Neutrophil (primary cell): ENCODE data around the gene GORASP1.

ENCODE experiments used
- H3K27ac ChIP-seq: fragments of 200-600 bp; sonication (generic); 2 replicates; pipeline ENCODE4 v1.5.1; 2016; ENCODE audit warnings: mild to moderate bottlenecking, moderate library complexity
- H3K27me3 ChIP-seq: fragments of 200-600 bp; sonication (generic); 2 replicates; pipeline ENCODE4 v1.6.0; 2016; ENCODE audit warnings: mild to moderate bottlenecking
- H3K36me3 ChIP-seq: fragments of 200-600 bp; sonication (generic); 2 replicates; pipeline ENCODE4 v1.5.1; 2017
- H3K4me1 ChIP-seq, 2 experiments: fragments of 200-600 bp in 1 of 2; sonication (generic) in 1 of 2; 1 replicate in 1 of 2; 2 replicates in 1 of 2; pipeline versions ENCODE4 v1.5.1 to v1.6.1; 2013 to 2016; ENCODE audit warnings: low read depth in 1 of 2, low read length in 1 of 2, mild to moderate bottlenecking in 1 of 2, moderate library complexity in 1 of 2; ENCODE audit not compliant: control insufficient read depth in 1 of 2, insufficient read depth in 1 of 2
- H3K4me3 ChIP-seq, 2 experiments: fragments of 200-600 bp in 1 of 2; sonication (generic) in 1 of 2; 1 replicate in 1 of 2; 2 replicates in 1 of 2; pipeline ENCODE4 v1.5.1; 2013 to 2016; ENCODE audit warnings: low read depth in 1 of 2, low read length in 1 of 2, mild to moderate bottlenecking in 1 of 2, moderate library complexity in 1 of 2
- H3K9me3 ChIP-seq: fragments of 200-600 bp; sonication (generic); 2 replicates; pipeline ENCODE4 v1.5.1; 2016
- TF ChIP-seq, protein P1 (sequence below): fragments of 200-600 bp; sonication (generic); IDR thresholded peaks from 2 replicates; pipeline ENCODE4 v1.5.1; 2016; ENCODE audit warnings: antibody characterized with exemption

Gene GORASP1

DNA sequence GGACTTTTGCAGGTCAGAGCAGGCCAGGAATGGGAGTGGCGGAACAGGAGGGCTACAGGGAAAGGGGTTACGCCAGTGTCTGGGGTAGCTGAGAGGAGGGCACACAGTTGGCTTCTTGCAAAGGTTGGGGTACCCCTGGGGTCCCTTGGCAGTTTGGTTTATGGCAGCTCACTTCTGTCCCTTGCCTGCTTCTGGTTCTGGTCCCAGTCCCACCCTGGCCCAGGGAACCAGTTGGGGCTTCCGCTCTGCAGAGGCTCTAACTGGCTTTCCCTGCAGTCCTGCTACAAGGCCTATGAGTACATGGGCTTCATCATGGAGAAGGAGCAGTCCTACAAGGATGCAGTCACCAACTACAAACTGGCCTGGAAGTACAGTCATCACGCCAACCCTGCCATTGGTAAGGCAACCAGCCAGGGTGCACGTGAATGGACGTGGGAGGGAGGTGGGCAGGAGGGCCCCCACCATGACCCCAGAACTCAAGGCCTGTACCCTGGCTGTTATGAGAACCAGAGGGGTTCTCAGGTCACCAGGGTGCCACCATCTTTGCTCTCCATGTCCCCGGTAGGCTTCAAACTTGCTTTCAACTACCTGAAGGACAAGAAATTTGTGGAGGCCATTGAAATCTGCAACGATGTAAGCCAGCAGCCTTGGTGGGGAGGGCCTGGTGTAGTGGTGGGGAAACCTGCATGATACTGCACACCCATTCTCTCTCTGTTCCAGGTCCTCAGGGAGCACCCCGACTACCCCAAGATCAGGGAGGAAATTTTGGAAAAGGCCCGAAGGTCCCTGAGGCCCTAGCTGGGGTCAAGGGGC lies 30.8 kb upstream of the GORASP1 start:
- H3K4me3 ChIP-seq = no peak overlapping the region
- H3K27ac ChIP-seq = no peak overlapping the region
- H3K4me1 ChIP-seq = peaks cover 15 to 22% of the 10 kb centered on the region in 2 experiments
- peaks cover 1% of the 10 kb centered on the region for H3K9me3 ChIP-seq
- H3K27me3 ChIP-seq = no peaks in the 10 kb centered on the region
- TF ChIP-seq, protein P1, sequence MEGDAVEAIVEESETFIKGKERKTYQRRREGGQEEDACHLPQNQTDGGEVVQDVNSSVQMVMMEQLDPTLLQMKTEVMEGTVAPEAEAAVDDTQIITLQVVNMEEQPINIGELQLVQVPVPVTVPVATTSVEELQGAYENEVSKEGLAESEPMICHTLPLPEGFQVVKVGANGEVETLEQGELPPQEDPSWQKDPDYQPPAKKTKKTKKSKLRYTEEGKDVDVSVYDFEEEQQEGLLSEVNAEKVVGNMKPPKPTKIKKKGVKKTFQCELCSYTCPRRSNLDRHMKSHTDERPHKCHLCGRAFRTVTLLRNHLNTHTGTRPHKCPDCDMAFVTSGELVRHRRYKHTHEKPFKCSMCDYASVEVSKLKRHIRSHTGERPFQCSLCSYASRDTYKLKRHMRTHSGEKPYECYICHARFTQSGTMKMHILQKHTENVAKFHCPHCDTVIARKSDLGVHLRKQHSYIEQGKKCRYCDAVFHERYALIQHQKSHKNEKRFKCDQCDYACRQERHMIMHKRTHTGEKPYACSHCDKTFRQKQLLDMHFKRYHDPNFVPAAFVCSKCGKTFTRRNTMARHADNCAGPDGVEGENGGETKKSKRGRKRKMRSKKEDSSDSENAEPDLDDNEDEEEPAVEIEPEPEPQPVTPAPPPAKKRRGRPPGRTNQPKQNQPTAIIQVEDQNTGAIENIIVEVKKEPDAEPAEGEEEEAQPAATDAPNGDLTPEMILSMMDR = no peak
- peaks cover 34% of the 10 kb centered on the region for H3K36me3 ChIP-seq

DNA sequence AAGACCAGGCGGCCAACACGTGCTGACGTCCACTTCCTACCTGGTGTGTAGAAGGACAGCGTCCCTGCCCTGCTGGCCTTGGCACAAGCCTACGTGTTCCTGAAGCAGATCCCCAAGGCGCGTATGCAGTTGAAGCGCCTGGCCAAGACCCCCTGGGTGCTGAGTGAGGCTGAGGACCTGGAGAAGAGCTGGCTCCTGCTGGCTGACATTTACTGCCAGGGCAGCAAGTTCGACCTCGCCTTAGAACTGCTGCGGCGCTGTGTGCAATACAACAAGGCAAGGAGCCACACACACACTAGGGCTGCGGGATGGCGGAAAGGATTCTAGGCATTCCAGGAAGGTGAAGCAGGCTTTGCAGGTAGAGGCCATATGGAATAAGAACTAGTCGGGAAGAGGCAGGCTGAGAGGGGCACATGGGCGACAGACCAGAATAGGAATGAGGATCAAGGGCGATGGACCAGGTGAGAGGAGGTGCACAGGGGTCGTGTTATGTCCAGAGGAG lies 30.1 kb upstream of the GORASP1 start:
- Histone ChIP-seq H3K27me3 (no peaks in the 10 kb centered on the region), H3K4me3 (no peak overlapping the region), H3K36me3 (peaks cover 27% of the 10 kb centered on the region), H3K4me1 (peaks cover 15 to 22% of the 10 kb centered on the region in 2 experiments), H3K27ac (no peak overlapping the region), H3K9me3 (no peaks in the 10 kb centered on the region)
- TF ChIP-seq, protein P1 = no peak

DNA sequence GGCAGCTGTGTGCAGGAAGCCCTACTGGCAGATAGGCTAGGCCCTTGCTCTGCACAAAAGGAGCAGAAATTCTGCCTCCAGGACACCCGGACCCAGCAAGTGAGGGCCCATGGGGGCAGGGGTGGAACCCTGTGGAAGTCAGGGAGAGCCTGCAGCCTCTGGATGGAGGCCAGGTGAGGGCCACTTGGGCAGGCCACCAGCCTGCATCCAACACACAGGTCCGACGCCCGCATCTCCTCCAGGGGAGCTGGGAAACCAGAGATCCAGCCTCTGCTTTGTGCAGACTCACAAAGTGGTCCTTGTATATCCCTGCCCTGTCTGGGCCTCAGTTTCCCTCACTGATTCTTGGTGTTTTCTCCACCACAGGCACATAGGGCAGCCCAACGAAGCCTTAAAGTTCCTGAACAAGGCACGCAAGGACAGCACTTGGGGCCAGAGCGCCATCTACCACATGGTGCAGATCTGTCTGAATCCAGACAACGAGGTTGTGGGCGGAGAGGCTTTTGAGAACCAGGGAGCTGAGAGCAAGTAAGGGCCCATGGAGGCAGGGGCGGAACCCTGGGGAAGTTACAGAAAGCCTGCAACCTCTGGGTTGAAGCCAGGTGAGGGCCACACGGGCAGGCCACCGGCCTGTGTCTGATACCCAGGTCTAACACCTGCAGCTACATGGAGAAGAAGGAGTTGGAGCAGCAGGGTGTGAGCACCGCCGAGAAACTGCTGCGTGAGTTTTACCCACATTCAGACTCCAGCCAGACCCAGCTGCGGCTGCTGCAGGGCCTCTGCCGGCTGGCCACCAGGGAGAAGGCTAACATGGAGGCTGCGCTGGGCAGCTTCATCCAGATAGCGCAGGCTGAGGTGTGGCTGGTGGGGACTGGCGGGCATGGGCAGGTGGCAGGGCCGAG lies 29.4 kb upstream of the GORASP1 start:
- no peaks in the 10 kb centered on the region for H3K27me3 ChIP-seq
- no peaks in the 10 kb centered on the region for H3K9me3 ChIP-seq
- H3K36me3 ChIP-seq = peaks cover 20% of the 10 kb centered on the region
- H3K4me3 ChIP-seq = no peak overlapping the region
- H3K27ac ChIP-seq = no peak overlapping the region
- TF ChIP-seq, protein P1 = no peak
- peaks cover 11 to 15% of the 10 kb centered on the region in 2 experiments for H3K4me1 ChIP-seq

DNA sequence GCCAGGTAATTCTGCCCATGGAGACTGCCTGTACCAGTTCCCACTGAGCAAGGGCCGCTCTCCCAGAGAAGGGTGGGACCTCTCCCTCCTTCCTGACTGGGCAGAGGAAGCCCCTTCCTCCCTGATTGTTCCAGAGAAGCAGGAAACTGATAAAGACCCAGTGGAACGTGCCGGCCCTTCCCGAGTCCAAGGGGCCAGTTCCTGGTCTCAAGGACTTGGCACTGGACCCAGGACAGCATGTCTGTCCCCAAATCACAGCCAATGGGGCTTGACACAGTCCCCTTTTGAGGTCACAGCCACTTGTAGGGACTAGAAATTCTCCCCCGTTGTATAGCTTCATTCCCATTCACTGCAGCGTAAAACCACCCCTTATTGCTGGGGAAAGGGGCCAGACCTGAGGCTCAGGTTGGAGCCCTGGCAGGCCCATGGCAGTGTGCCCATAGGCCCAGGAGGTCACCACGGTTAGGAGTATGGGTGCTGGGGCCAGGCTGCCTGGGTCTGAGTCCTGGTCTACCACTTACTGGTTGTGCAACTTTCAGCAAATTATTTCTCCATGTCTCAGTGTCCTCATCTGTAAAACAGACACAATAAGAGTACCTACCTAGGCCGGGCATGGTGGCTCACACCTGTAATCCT lies 27.9 kb upstream of the GORASP1 start:
- TF ChIP-seq, protein P1 = no peak
- H3K4me1 ChIP-seq = no peaks in the 10 kb centered on the region

DNA sequence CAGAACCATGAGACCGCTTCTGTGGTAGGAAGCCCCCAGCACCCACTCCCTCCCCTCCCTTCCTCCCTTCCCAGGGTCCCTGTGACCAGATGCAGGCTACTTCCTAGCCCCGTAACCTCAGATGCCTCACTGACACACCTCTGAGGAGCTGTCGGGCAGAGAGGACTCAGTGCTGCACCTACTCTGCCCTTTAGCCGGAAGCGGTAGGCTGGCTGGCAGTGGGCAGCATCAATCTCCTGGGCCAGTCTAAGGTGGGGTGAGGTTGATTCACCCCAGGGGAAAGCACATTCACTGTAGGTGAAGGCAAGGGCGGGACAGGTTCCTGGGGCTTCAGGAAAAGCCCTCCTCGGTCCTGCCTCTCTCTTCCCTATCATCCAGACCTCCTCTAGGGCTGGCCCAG lies 26.9 kb upstream of the GORASP1 start:
- Histone ChIP-seq H3K27ac (no peak overlapping the region), H3K4me3 (no peak overlapping the region), H3K9me3 (no peaks in the 10 kb centered on the region), H3K36me3 (no peaks in the 10 kb centered on the region), H3K4me1 (no peaks in the 10 kb centered on the region), H3K27me3 (no peaks in the 10 kb centered on the region)
- TF ChIP-seq, protein P1 = no peak

More for the DNA sequence above, 27.9 kb upstream of the GORASP1 start:
- Histone ChIP-seq H3K36me3 (peaks cover 5% of the 10 kb centered on the region), H3K4me3 (no peak overlapping the region), H3K27ac (no peak overlapping the region), H3K9me3 (no peaks in the 10 kb centered on the region), H3K27me3 (no peaks in the 10 kb centered on the region)
